Ascending aorta (tissue), 2 donors: ENCODE data around the gene SNX9. TPM values are rescaled to one million over a fixed set of nuclear protein-coding genes. Genes with fewer than 3 reads are reported as not detected.
"Not testable (repeated sequence)": the region's sequence is repeated elsewhere in the genome, so short reads cannot be mapped to it uniquely, and the experiment has no call there.

ENCODE experiments used
- DNase-seq, 2 donors: peaks; one replicate each; pipeline ENCODE4 v3.0.0-alpha.2; 2019; ENCODE audit warnings: low spot score in 2 of 2
- H3K27ac ChIP-seq, 2 donors: fragments of 200-600 bp; sonication (generic); one replicate each; pipeline ENCODE4 v1.5.1; 2016 to 2017; ENCODE audit warnings: mild to moderate bottlenecking in 1 of 2
- H3K27me3 ChIP-seq: fragments of 200-600 bp; sonication (generic); one replicate; pipeline ENCODE4 v1.5.1; 2017
- H3K36me3 ChIP-seq, 2 donors: fragments of 200-600 bp; sonication (generic); one replicate each; pipeline ENCODE4 v1.5.1; 2016
- H3K4me1 ChIP-seq, 2 donors: fragments of 200-600 bp; sonication (generic); one replicate each; pipeline ENCODE4 v1.5.1; 2016 to 2017; ENCODE audit warnings: mild to moderate bottlenecking in 1 of 2
- H3K4me3 ChIP-seq, 2 donors: fragments of 200-600 bp; sonication (generic); one replicate each; pipeline ENCODE4 v1.5.1; 2016 to 2017; ENCODE audit warnings: mild to moderate bottlenecking in 1 of 2
- H3K9me3 ChIP-seq, 2 donors: fragments of 200-600 bp; sonication (generic); one replicate each; pipeline ENCODE4 v1.5.1; 2016
- intact Hi-C: fragments of 100-400 bp; cut with DNase I; formaldehyde crosslinking; loops from one replicate; pipeline ENCODE4 v1.15.1; 2023
- total RNA-seq: library from RNA; depleted of rRNA; stranded (reverse); fragments of >200 nt; gene quantifications from one replicate; pipeline ENCODE4 v1.1.0, GENCODE V29; 2016
- TF ChIP-seq, protein P1 (sequence below), 3 experiments: fragments of 200-600 bp in 2 of 3; fragments of 450-650 bp in 1 of 3; sonication (generic) in 2 of 3; IDR thresholded peaks; one replicate each; pipeline ENCODE4 v1.5.1; 2016 to 2019; ENCODE audit warnings: antibody characterized with exemption in 3 of 3, mild to moderate bottlenecking in 1 of 3, moderate library complexity in 1 of 3

Gene SNX9
- total RNA-seq, 1 donor from 2014 or later = 55.2 TPM

- Histone ChIP-seq H3K27me3 (no peaks in the 10 kb centered on the region), H3K36me3 (no peaks in the 10 kb centered on the region), H3K4me3 (no peak overlapping the region), H3K9me3 (peaks cover 6 to 15% of the 10 kb centered on the region in 2 donors), H3K27ac (no peak overlapping the region), H3K4me1 (peaks cover 5 to 25% of the 10 kb centered on the region in 2 donors)
- intact Hi-C loops = no loop called here
- TF ChIP-seq, protein P1, sequence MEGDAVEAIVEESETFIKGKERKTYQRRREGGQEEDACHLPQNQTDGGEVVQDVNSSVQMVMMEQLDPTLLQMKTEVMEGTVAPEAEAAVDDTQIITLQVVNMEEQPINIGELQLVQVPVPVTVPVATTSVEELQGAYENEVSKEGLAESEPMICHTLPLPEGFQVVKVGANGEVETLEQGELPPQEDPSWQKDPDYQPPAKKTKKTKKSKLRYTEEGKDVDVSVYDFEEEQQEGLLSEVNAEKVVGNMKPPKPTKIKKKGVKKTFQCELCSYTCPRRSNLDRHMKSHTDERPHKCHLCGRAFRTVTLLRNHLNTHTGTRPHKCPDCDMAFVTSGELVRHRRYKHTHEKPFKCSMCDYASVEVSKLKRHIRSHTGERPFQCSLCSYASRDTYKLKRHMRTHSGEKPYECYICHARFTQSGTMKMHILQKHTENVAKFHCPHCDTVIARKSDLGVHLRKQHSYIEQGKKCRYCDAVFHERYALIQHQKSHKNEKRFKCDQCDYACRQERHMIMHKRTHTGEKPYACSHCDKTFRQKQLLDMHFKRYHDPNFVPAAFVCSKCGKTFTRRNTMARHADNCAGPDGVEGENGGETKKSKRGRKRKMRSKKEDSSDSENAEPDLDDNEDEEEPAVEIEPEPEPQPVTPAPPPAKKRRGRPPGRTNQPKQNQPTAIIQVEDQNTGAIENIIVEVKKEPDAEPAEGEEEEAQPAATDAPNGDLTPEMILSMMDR (IDR thresholded peaks at IDR 0.05) = no peak
- no peak for DNase-seq
Measured at GRCh38 chr6:157850030-157850429, 27.0 kb downstream of the SNX9 start.

GRCh38 chr6:157853018-157853805 is 30.2 kb downstream of the SNX9 start:
- H3K27me3 ChIP-seq = no peaks in the 10 kb centered on the region
- intact Hi-C loops = no loop called here
- no peak overlapping the region for H3K4me3 ChIP-seq
- H3K9me3 ChIP-seq = peaks cover 6 to 19% of the 10 kb centered on the region in 2 donors
- no peaks in the 10 kb centered on the region for H3K36me3 ChIP-seq
- H3K27ac ChIP-seq = no peak overlapping the region
- peaks cover 0 to 6% of the 10 kb centered on the region in 2 donors for H3K4me1 ChIP-seq
- no peak for DNase-seq
- TF ChIP-seq, protein P1 (IDR thresholded peaks at IDR 0.05) = no peak

GRCh38 chr6:157853902-157854502 is 31.0 kb downstream of the SNX9 start:
- no peak for DNase-seq
- no peak overlapping the region for H3K27ac ChIP-seq
- H3K4me3 ChIP-seq = no peak overlapping the region
- intact Hi-C loops = no loop called here
- H3K9me3 ChIP-seq = peaks cover 6 to 19% of the 10 kb centered on the region in 2 donors
- H3K4me1 ChIP-seq = peaks cover 0 to 5% of the 10 kb centered on the region in 2 donors
- H3K36me3 ChIP-seq = no peaks in the 10 kb centered on the region
- TF ChIP-seq, protein P1 (IDR thresholded peaks at IDR 0.05) = no peak
- no peaks in the 10 kb centered on the region for H3K27me3 ChIP-seq

DNA sequence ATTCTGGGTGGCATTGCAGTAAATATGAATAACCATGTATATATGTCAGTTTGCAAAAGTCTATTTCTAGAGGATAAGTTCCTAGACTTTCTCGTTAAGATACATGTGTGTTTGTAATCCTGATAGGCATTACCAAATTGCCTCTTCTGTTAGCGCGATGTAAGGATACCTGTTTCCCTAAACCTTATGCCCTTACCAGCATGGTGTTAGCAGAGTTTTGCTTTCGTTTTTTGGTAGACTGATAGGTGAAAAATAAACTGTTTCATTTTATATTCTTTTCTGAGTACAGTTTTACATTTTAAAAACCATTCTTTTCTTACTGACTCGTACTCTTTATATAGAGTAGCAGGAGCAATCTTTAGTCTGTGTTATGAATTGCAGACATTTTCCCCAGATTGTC is 32.3 kb downstream of the SNX9 start:
- H3K27me3 ChIP-seq = no peaks in the 10 kb centered on the region
- intact Hi-C loops = no loop called here
- no peak overlapping the region for H3K27ac ChIP-seq
- H3K4me1 ChIP-seq = peaks cover 0 to 4% of the 10 kb centered on the region in 2 donors
- H3K36me3 ChIP-seq = no peaks in the 10 kb centered on the region
- H3K4me3 ChIP-seq = no peak overlapping the region
- peaks cover 6 to 19% of the 10 kb centered on the region in 2 donors for H3K9me3 ChIP-seq
- TF ChIP-seq, protein P1 (IDR thresholded peaks at IDR 0.05) = no peak
- DNase-seq = no peak

- DNase-seq, intact Hi-C loops, H3K27me3 ChIP-seq, H3K4me3 ChIP-seq, H3K36me3 ChIP-seq, H3K4me1 ChIP-seq: not testable (repeated sequence)
- peak overlapping the region in 1 of 2 donors; percentile 26 for H3K27ac ChIP-seq
- peaks cover 6 to 19% of the 10 kb centered on the region in 2 donors for H3K9me3 ChIP-seq
Measured at GRCh38 chr6:157855804-157856203, 32.8 kb downstream of the SNX9 start.

- H3K4me3 ChIP-seq, H3K27me3 ChIP-seq, H3K27ac ChIP-seq, DNase-seq, H3K9me3 ChIP-seq, intact Hi-C loops, H3K36me3 ChIP-seq: not testable (repeated sequence)
- peaks cover 0 to 15% of the 10 kb centered on the region in 2 donors for H3K4me1 ChIP-seq
Measured at GRCh38 chr6:157858664-157859063, 35.6 kb downstream of the SNX9 start.
